Neural cell (in vitro differentiated cells): ENCODE measurements around the gene OPN1SW. TPM values are rescaled to one million over a fixed set of nuclear protein-coding genes. Genes with fewer than 3 reads are reported as not detected.

ENCODE experiments used
- H2AFZ ChIP-seq: fragments of 200-600, 300-800 bp; sonication (generic), shearing (Covaris generic); 2 replicates; pipeline ENCODE4 v1.6.0; 2014; ENCODE audit warnings: low read depth, mild to moderate bottlenecking, antibody characterized with exemption, low read length, moderate library complexity
- H3F3A ChIP-seq: fragments of 200-600 bp; shearing (Covaris generic); 2 replicates; pipeline ENCODE4 v1.6.1; 2016; ENCODE audit warnings: mild to moderate bottlenecking, moderate library complexity, mixed read lengths, antibody characterized with exemption, low read length; ENCODE audit not compliant: insufficient read depth, poor library complexity, severe bottlenecking
- H3K27ac ChIP-seq: fragments of 200-600, 300-800 bp; sonication (generic), shearing (Covaris generic); 2 replicates; pipeline ENCODE4 v1.5.1; 2014; ENCODE audit warnings: mild to moderate bottlenecking, low read length, moderate library complexity
- H3K27me3 ChIP-seq: fragments of 300-800, 200-600 bp; sonication (generic), shearing (Covaris generic); 2 replicates; pipeline ENCODE4 v1.6.0; 2014; ENCODE audit warnings: mild to moderate bottlenecking, low read depth, low read length, moderate library complexity; ENCODE audit not compliant: insufficient read depth
- H3K36me3 ChIP-seq: fragments of 300-800, 200-600 bp; sonication (generic), shearing (Covaris generic); 2 replicates; pipeline ENCODE4 v1.5.1; 2014; ENCODE audit warnings: mild to moderate bottlenecking, antibody characterized with exemption, low read length, moderate library complexity; ENCODE audit not compliant: insufficient read depth
- H3K4me2 ChIP-seq: fragments of 300-800, 200-600 bp; sonication (generic), shearing (Covaris generic); 2 replicates; pipeline ENCODE4 v1.6.0; 2014; ENCODE audit warnings: mild to moderate bottlenecking, low read length
- H3K4me3 ChIP-seq: fragments of 300-800, 200-600 bp; sonication (generic), shearing (Covaris generic); 2 replicates; pipeline ENCODE4 v1.5.1; 2014; ENCODE audit warnings: mild to moderate bottlenecking, low read length, moderate library complexity
- H3K79me2 ChIP-seq: fragments of 200-600 bp; shearing (Covaris generic); replicated peaks from 2 replicates; pipeline ENCODE4 v1.6.0; 2014; ENCODE audit warnings: mild to moderate bottlenecking, low read length, moderate library complexity; ENCODE audit not compliant: insufficient read depth
- H3K9ac ChIP-seq: fragments of 300-800, 200-600 bp; sonication (generic), shearing (Covaris generic); 2 replicates; pipeline ENCODE4 v1.6.1; 2016; ENCODE audit warnings: mild to moderate bottlenecking, low read length, mixed read lengths
- H3K9me2 ChIP-seq: fragments of 200-600 bp; shearing (Covaris generic); 2 replicates; pipeline ENCODE4 v1.6.1; 2016; ENCODE audit warnings: mild to moderate bottlenecking, low read length, mixed read lengths; ENCODE audit not compliant: insufficient read depth
- H3K9me3 ChIP-seq: fragments of 200-600, 300-800 bp; sonication (generic), shearing (Covaris generic); 2 replicates; pipeline ENCODE4 v1.6.1; 2016; ENCODE audit warnings: mild to moderate bottlenecking, mixed run types, low read length, moderate library complexity, mixed read lengths
- H4K20me1 ChIP-seq: fragments of 200-600 bp; shearing (Covaris generic); 2 replicates; pipeline ENCODE4 v1.6.1; 2016; ENCODE audit warnings: mild to moderate bottlenecking, mixed run types; ENCODE audit not compliant: insufficient read depth
- CTCF ChIP-seq: fragments of 450-650 bp; IDR thresholded peaks from 2 replicates; pipeline ENCODE4 v1.5.1; 2014; ENCODE audit warnings: antibody characterized with exemption, mild to moderate bottlenecking, moderate library complexity; ENCODE audit not compliant: poor library complexity, severe bottlenecking
- EP300 ChIP-seq: fragments of 450-650 bp; conservative IDR thresholded peaks from 2 replicates; pipeline ENCODE4 v1.6.1; 2014; ENCODE audit warnings: antibody characterized with exemption, mild to moderate bottlenecking, moderate library complexity; ENCODE audit not compliant: poor library complexity, severe bottlenecking
- EZH2 ChIP-seq: fragments of 200-600, 300-800 bp; shearing (Covaris generic), sonication (generic); IDR thresholded peaks from 2 replicates; pipeline ENCODE4 v1.6.1; 2014; ENCODE audit warnings: antibody characterized with exemption, low read length, borderline replicate concordance, mild to moderate bottlenecking; ENCODE audit not compliant: insufficient read depth, poor library complexity, severe bottlenecking
- MXI1 ChIP-seq: fragments of 450-650 bp; conservative IDR thresholded peaks from 2 replicates; pipeline ENCODE4 v1.6.1; 2014; ENCODE audit warnings: antibody characterized with exemption, mild to moderate bottlenecking; ENCODE audit not compliant: poor library complexity, severe bottlenecking
- POLR2AphosphoS5 ChIP-seq: IDR thresholded peaks from 2 replicates; pipeline ENCODE4 v1.6.1; 2012
- RAD21 ChIP-seq: fragments of 450-650 bp; conservative IDR thresholded peaks from 2 replicates; pipeline ENCODE4 v1.6.1; 2014; ENCODE audit warnings: antibody characterized with exemption, mild to moderate bottlenecking, moderate library complexity
- REST ChIP-seq: IDR thresholded peaks from 2 replicates; pipeline ENCODE4 v1.6.1; 2012; ENCODE audit warnings: borderline replicate concordance
- SMC3 ChIP-seq: fragments of 450-650 bp; conservative IDR thresholded peaks from 2 replicates; pipeline ENCODE4 v1.6.1; 2014; ENCODE audit warnings: antibody characterized with exemption, mild to moderate bottlenecking, moderate library complexity; ENCODE audit not compliant: poor library complexity
- TAF1 ChIP-seq: IDR thresholded peaks from 2 replicates; pipeline ENCODE4 v1.6.1; 2012; ENCODE audit warnings: low read depth
- polyA plus RNA-seq: library from polyadenylated mRNA; depleted of rRNA; stranded (reverse); fragments of >200 nt; gene quantifications from 2 replicates; pipeline ENCODE4 v1.2.3, GENCODE V29; 2014

Gene OPN1SW
- polyA plus RNA-seq, 1 donor from 2014 or later = 1.2 TPM

- Histone ChIP-seq H3K9me2 (no peaks in the 10 kb centered on the region), H3K36me3 (no peaks in the 10 kb centered on the region), H3K79me2 (no peaks in the 10 kb centered on the region), H4K20me1 (no peaks in the 10 kb centered on the region), H2AFZ (no peak overlapping the region), H3K4me2 (no peak overlapping the region), H3K27ac (peak overlapping the region; percentile 96), H3K9ac (peak overlapping the region; percentile 64), H3K9me3 (no peaks in the 10 kb centered on the region), H3F3A (no peaks in the 10 kb centered on the region), H3K4me3 (peak overlapping the region; percentile 47), H3K27me3 (no peaks in the 10 kb centered on the region)
- no peak for TF ChIP-seq TAF1
- no peak for TF ChIP-seq CTCF
- TF ChIP-seq POLR2AphosphoS5 = no peak
- no peak for TF ChIP-seq REST
- TF ChIP-seq RAD21 = no peak
- TF ChIP-seq EZH2 = no peak
- TF ChIP-seq EP300 = no peak
- TF ChIP-seq MXI1 = no peak
- no peak for TF ChIP-seq SMC3
These were observed 48.4 kb downstream of the OPN1SW start for GRCh38 chr7:128727239-128727638.

GRCh38 chr7:128726737-128727072 is 48.9 kb downstream of the OPN1SW start:
- no peaks in the 10 kb centered on the region for H3K36me3 ChIP-seq
- no peaks in the 10 kb centered on the region for H3K79me2 ChIP-seq
- H3K4me3 ChIP-seq = peak overlapping the region; percentile 47
- no peaks in the 10 kb centered on the region for H3F3A ChIP-seq
- H2AFZ ChIP-seq = no peak overlapping the region
- H4K20me1 ChIP-seq = no peaks in the 10 kb centered on the region
- H3K27ac ChIP-seq = peak overlapping the region; percentile 96
- H3K27me3 ChIP-seq = no peaks in the 10 kb centered on the region
- H3K9me2 ChIP-seq = no peaks in the 10 kb centered on the region
- no peaks in the 10 kb centered on the region for H3K9me3 ChIP-seq
- peak overlapping the region; percentile 64 for H3K9ac ChIP-seq
- peak overlapping the region; percentile 52 for H3K4me2 ChIP-seq
- TF ChIP-seq MXI1 (no peak), POLR2AphosphoS5 (no peak), REST (no peak), SMC3 (no peak), EP300 (no peak), EZH2 (no peak), CTCF (no peak)
